Tibial nerve (tissue), 3 donors: ENCODE results near the gene TAS1R2.

ENCODE experiments used
- CTCF ChIP-seq, 5 experiments: fragments of 200-600 bp in 3 of 5; fragments of 450-650 bp in 2 of 5; sonication (generic) in 3 of 5; IDR thresholded peaks; one replicate each; pipeline ENCODE4 v1.5.1; 2016 to 2019; ENCODE audit warnings: antibody characterized with exemption in 5 of 5, mild to moderate bottlenecking in 3 of 5, moderate library complexity in 2 of 5
- POLR2A ChIP-seq, 2 donors: fragments of 450-650 bp; IDR thresholded peaks; one replicate each; pipeline ENCODE4 v1.6.1; 2017; ENCODE audit warnings: antibody characterized with exemption in 2 of 2, mild to moderate bottlenecking in 2 of 2, moderate library complexity in 2 of 2

GRCh38 chr1:18876210-18876609 lies 16.8 kb upstream of the TAS1R2 start:
- TF ChIP-seq POLR2A (IDR thresholded peaks at IDR 0.05) (no peak), CTCF (IDR thresholded peaks at IDR 0.05) (no peak)
